Gastrocnemius medialis (tissue), 4 donors: ENCODE data around the gene SCD5.

Experiments
- CTCF ChIP-seq, 5 experiments: fragments of 450-650 bp in 3 of 5; fragments of 200-600 bp in 2 of 5; sonication (generic) in 2 of 5; IDR thresholded peaks in 4 of 5; conservative IDR thresholded peaks in 1 of 5; 1 replicate in 4 of 5; 2 replicates in 1 of 5; pipeline ENCODE4 v1.5.1; 2016 to 2019; ENCODE audit warnings: antibody characterized with exemption in 5 of 5, mild to moderate bottlenecking in 3 of 5, moderate library complexity in 3 of 5
- POLR2A ChIP-seq, 2 donors: fragments of 450-650 bp; IDR thresholded peaks; one replicate each; pipeline ENCODE4 v1.6.1; 2017; ENCODE audit warnings: antibody characterized with exemption in 2 of 2, mild to moderate bottlenecking in 2 of 2, moderate library complexity in 2 of 2

DNA sequence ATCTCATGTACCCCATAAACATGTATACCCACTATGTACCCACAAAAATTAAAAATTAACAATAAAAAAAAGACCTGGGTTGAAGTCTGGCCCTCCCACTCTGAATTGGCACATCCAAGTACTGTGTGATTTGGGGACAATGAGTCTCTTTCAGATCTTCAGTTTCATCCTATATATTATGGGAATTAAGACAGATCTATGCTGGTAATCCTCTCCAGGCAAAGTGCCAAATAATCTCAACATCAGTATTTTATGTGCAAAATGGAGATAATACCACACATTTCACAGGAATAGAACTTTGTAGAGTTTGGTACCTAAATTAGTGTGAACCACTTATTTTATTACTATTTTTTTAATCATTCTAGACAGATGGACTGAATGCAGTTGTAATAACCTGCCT, 11.0 kb upstream of the SCD5 start:
- TF ChIP-seq CTCF (IDR thresholded peaks at IDR 0.05 in 4 of 5, conservative IDR thresholded peaks at IDR 0.05 in 1 of 5) (no peak), POLR2A (IDR thresholded peaks at IDR 0.05) (no peak)
